HCT116 (cell line): Measurements from ENCODE around the gene CDH5. TPM values are rescaled to one million over a fixed set of nuclear protein-coding genes. Genes with fewer than 3 reads are reported as not detected.

Experiments used
- ATAC-seq: fragments of 200-7000 bp; cut with Tn5 transposase; 2 replicates; pipeline ENCODE4 v1.9.1; 2020; ENCODE audit warnings: mild to moderate bottlenecking, moderate library complexity
- BruUV-seq: library from RNA; stranded (reverse); fragments of 400-500 nt; replicated peaks from 2 replicates; lab custom pipeline; 2021; lab: Mats Ljungman, UMichigan
- CTCF ChIA-PET: fragments of 300-600 bp; sonication (Branson Sonifier 250); formaldehyde crosslinking; loops from one replicate; lab custom pipeline; 2021; ENCODE audit warnings: antibody characterized with exemption; lab: Charles Lee
- POLR2A ChIA-PET: fragments of 300-600, 350-600 bp; sonication (Branson Sonifier 250); formaldehyde crosslinking; loops from one replicate; lab custom pipeline; 2021; ENCODE audit warnings: antibody characterized with exemption; lab: Charles Lee
- RAD21 ChIA-PET, 2 experiments: fragments of 300-600 bp; sonication (Branson Sonifier 250); formaldehyde crosslinking; loops; one replicate each; lab custom pipeline; 2023; ENCODE audit warnings: low total read pairs in 2 of 2; ENCODE audit not compliant: uncharacterized antibody in 2 of 2, unreplicated experiment in 2 of 2, low non-redundant PET in 1 of 2; lab: Charles Lee
- DNase-seq: peaks from one replicate; pipeline ENCODE4 v3.0.0-alpha.2; 2010; ENCODE audit warnings: low read depth, low spot score
- H2AFZ ChIP-seq: fragments of 200-600 bp; shearing (Covaris generic), sonication (generic); 2 replicates; pipeline ENCODE4 v1.6.1; 2017; ENCODE audit warnings: low read depth, mixed run types, mixed read lengths, antibody characterized with exemption, low read length; ENCODE audit not compliant: poor library complexity, severe bottlenecking
- H3K27ac ChIP-seq: 2 replicates; pipeline ENCODE4 v1.5.1; 2012; ENCODE audit warnings: low read depth, low read length
- H3K27me3 ChIP-seq: fragments of 200-600 bp; sonication (generic); 2 replicates; pipeline ENCODE4 v1.6.1; 2016; ENCODE audit warnings: mixed run types, low read length, mixed read lengths; ENCODE audit not compliant: insufficient read depth
- H3K36me3 ChIP-seq, 2 experiments: fragments of 200-500 bp in 1 of 2; fragments of 200-600 bp in 1 of 2; sonication (Bioruptor generic) in 1 of 2; sonication (generic) in 1 of 2; 2 replicates each; pipeline versions ENCODE4 v1.5.1 to v1.6.1; 2014 to 2016; ENCODE audit warnings: low read length in 2 of 2, inconsistent platforms in 1 of 2, mixed read lengths in 1 of 2, mixed run types in 1 of 2; ENCODE audit not compliant: insufficient read depth in 2 of 2, control insufficient read depth in 1 of 2
- H3K4me1 ChIP-seq, 2 experiments: fragments of 200-600 bp in 1 of 2; sonication (generic) in 1 of 2; 2 replicates each; pipeline versions ENCODE4 v1.5.1 to v1.6.1; 2012 to 2017; ENCODE audit warnings: low read length in 2 of 2, inconsistent platforms in 1 of 2, mild to moderate bottlenecking in 1 of 2, mixed read lengths in 1 of 2, mixed run types in 1 of 2, moderate library complexity in 1 of 2; ENCODE audit not compliant: insufficient read depth in 2 of 2, control insufficient read depth in 1 of 2
- H3K4me2 ChIP-seq: fragments of 200-600 bp; sonication (generic); 2 replicates; pipeline ENCODE4 v1.6.1; 2017; ENCODE audit warnings: mixed run types, low read length, mixed read lengths
- H3K4me3 ChIP-seq, 2 experiments: fragments of 200-600 bp in 1 of 2; sonication (generic) in 1 of 2; replicated peaks in 1 of 2; 2 replicates each; pipeline ENCODE4 v1.5.1; 2011 to 2016; ENCODE audit warnings: low read length in 2 of 2, control low read depth in 1 of 2, low read depth in 1 of 2, mild to moderate bottlenecking in 1 of 2, mixed read lengths in 1 of 2, mixed run types in 1 of 2
- H3K79me2 ChIP-seq: fragments of 200-600 bp; sonication (generic); 2 replicates; pipeline ENCODE4 v1.6.1; 2017; ENCODE audit warnings: mild to moderate bottlenecking, mixed run types, low read length, moderate library complexity, mixed read lengths; ENCODE audit not compliant: insufficient read depth
- H3K9ac ChIP-seq: fragments of 200-600 bp; sonication (generic); 2 replicates; pipeline ENCODE4 v1.6.1; 2016; ENCODE audit warnings: low read length, mixed read lengths
- H3K9me2 ChIP-seq: fragments of 200-600 bp; sonication (generic), shearing (Covaris generic); 2 replicates; pipeline ENCODE4 v1.6.1; 2017; ENCODE audit warnings: mixed run types, mild to moderate bottlenecking, moderate library complexity; ENCODE audit not compliant: insufficient read depth
- H3K9me3 ChIP-seq, 2 experiments: fragments of 200-500 bp in 1 of 2; fragments of 200-600 bp in 1 of 2; sonication (Bioruptor generic) in 1 of 2; sonication (generic) in 1 of 2; 2 replicates each; pipeline ENCODE4 v1.6.1; 2014 to 2017; ENCODE audit warnings: low read length in 2 of 2, mixed read lengths in 2 of 2, inconsistent platforms in 1 of 2, low read depth in 1 of 2, mild to moderate bottlenecking in 1 of 2, mixed run types in 1 of 2, moderate library complexity in 1 of 2; ENCODE audit not compliant: control insufficient read depth in 1 of 2, insufficient read depth in 1 of 2
- H4K20me1 ChIP-seq: fragments of 200-600 bp; sonication (generic), shearing (Covaris generic); 2 replicates; pipeline ENCODE4 v1.6.1; 2017; ENCODE audit warnings: mixed run types, mild to moderate bottlenecking, moderate library complexity; ENCODE audit not compliant: insufficient read depth
- ATF3 ChIP-seq: IDR thresholded peaks from 2 replicates; pipeline ENCODE4 v1.6.1; 2012
- CBX3 ChIP-seq: IDR thresholded peaks from 2 replicates; pipeline ENCODE4 v1.6.1; 2012; ENCODE audit warnings: low read depth
- CEBPB ChIP-seq: IDR thresholded peaks from 2 replicates; pipeline ENCODE4 v1.6.1; 2012; ENCODE audit warnings: low read depth
- EZH2 ChIP-seq: fragments of 200-600 bp; sonication (generic); IDR thresholded peaks from 2 replicates; pipeline ENCODE4 v1.6.1; 2017; ENCODE audit warnings: antibody characterized with exemption, mixed run types
- FOSL1 ChIP-seq: IDR thresholded peaks from 2 replicates; pipeline ENCODE4 v1.6.1; 2012; ENCODE audit warnings: low read depth
- JUND ChIP-seq: IDR thresholded peaks from 2 replicates; pipeline ENCODE4 v1.6.1; 2012
- POLR2A ChIP-seq: IDR thresholded peaks from 2 replicates; pipeline ENCODE4 v1.7.0; 2011; ENCODE audit warnings: borderline replicate concordance; ENCODE audit not compliant: insufficient read depth, insufficient read length; ENCODE audit errors: extremely low read depth
- POLR2AphosphoS5 ChIP-seq: IDR thresholded peaks from 2 replicates; pipeline ENCODE4 v1.6.1; 2011; ENCODE audit warnings: mild to moderate bottlenecking, low read depth, low read length, moderate library complexity
- RAD21 ChIP-seq: IDR thresholded peaks from 2 replicates; pipeline ENCODE4 v1.6.1; 2012; ENCODE audit warnings: low read depth, mild to moderate bottlenecking
- REST ChIP-seq: IDR thresholded peaks from 2 replicates; pipeline ENCODE4 v1.6.1; 2012; ENCODE audit warnings: low read depth
- SIN3A ChIP-seq: IDR thresholded peaks from 2 replicates; pipeline ENCODE4 v1.6.1; 2012; ENCODE audit warnings: low read depth
- SP1 ChIP-seq: IDR thresholded peaks from 2 replicates; pipeline ENCODE4 v1.6.1; 2012; ENCODE audit warnings: low read depth
- SRF ChIP-seq: IDR thresholded peaks from 2 replicates; pipeline ENCODE4 v1.6.1; 2012; ENCODE audit warnings: low read depth
- YY1 ChIP-seq: IDR thresholded peaks from 2 replicates; pipeline ENCODE4 v1.6.1; 2011; ENCODE audit warnings: low read length, low read depth, moderate library complexity, mild to moderate bottlenecking; ENCODE audit not compliant: insufficient replicate concordance; ENCODE audit errors: extremely low read depth
- ZBTB33 ChIP-seq: IDR thresholded peaks from 2 replicates; pipeline ENCODE4 v1.6.1; 2011; ENCODE audit warnings: mild to moderate bottlenecking, low read length, moderate library complexity; ENCODE audit not compliant: insufficient replicate concordance; ENCODE audit errors: extremely low read depth
- ZNF274 ChIP-seq: fragments of 200-500 bp; sonication (Bioruptor generic); IDR thresholded peaks from 2 replicates; pipeline ENCODE4 v1.6.1; 2014; ENCODE audit warnings: mild to moderate bottlenecking, low read depth, low read length, inconsistent platforms
- intact Hi-C: fragments of 100-400 bp; cut with micrococcal nuclease; formaldehyde crosslinking; loops from 2 replicates; pipeline ENCODE4 v1.10.0; 2022
- total RNA-seq: library from RNA; stranded (reverse); gene quantifications from one replicate; pipeline ENCODE4 v1.2.1, GENCODE V29; 2021; ENCODE audit not compliant: unreplicated experiment
- TF ChIP-seq, protein P1 (sequence below), 3 experiments: fragments of 200-600 bp in 1 of 3; sonication (generic) in 1 of 3; IDR thresholded peaks in 2 of 3; conservative IDR thresholded peaks in 1 of 3; 2 replicates each; pipeline ENCODE4 v1.5.1; 2012 to 2017; ENCODE audit warnings: low read depth in 2 of 3, low read length in 2 of 3, antibody characterized with exemption in 1 of 3, borderline replicate concordance in 1 of 3, control low read depth in 1 of 3, mild to moderate bottlenecking in 1 of 3, mixed read lengths in 1 of 3, mixed run types in 1 of 3, moderate library complexity in 1 of 3; ENCODE audit not compliant: insufficient read depth in 1 of 3
- TF ChIP-seq, protein P2 (sequence below): IDR thresholded peaks from 2 replicates; pipeline ENCODE4 v1.6.1; 2012

The CDH5 gene
- total RNA-seq, 1 experiment from 2014 or later: 0.15 TPM

- Histone ChIP-seq H2AFZ (no peak overlapping the region), H3K27me3 (peaks cover 24% of the 10 kb centered on the region; the same call in 1 of the 2 replicates), H3K9ac (no peak overlapping the region), H3K9me3 (no peaks in the 10 kb centered on the region), H3K4me2 (no peak overlapping the region), H3K27ac (no peak overlapping the region)
- RAD21 ChIA-PET: interaction anchor here in 1 of 2 experiments (0.6 kb wide), 1 partner anchor 67 kb away, joined by 3 read pairs; no protein-coding TSS in a partner anchor
- intact Hi-C loops: no loop called here
- no TSS peak for BruUV-seq
- TF ChIP-seq YY1 (no peak), SIN3A (no peak), EZH2 (no peak), CBX3 (no peak), CEBPB (no peak), FOSL1 (no peak), ATF3 (no peak), JUND (no peak), POLR2A (no peak), POLR2AphosphoS5 (no peak), ZBTB33 (no peak), SP1 (no peak), SRF (no peak), RAD21 (no peak), ZNF274 (no peak), REST (no peak)
- TF ChIP-seq, protein P1, sequence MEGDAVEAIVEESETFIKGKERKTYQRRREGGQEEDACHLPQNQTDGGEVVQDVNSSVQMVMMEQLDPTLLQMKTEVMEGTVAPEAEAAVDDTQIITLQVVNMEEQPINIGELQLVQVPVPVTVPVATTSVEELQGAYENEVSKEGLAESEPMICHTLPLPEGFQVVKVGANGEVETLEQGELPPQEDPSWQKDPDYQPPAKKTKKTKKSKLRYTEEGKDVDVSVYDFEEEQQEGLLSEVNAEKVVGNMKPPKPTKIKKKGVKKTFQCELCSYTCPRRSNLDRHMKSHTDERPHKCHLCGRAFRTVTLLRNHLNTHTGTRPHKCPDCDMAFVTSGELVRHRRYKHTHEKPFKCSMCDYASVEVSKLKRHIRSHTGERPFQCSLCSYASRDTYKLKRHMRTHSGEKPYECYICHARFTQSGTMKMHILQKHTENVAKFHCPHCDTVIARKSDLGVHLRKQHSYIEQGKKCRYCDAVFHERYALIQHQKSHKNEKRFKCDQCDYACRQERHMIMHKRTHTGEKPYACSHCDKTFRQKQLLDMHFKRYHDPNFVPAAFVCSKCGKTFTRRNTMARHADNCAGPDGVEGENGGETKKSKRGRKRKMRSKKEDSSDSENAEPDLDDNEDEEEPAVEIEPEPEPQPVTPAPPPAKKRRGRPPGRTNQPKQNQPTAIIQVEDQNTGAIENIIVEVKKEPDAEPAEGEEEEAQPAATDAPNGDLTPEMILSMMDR (IDR thresholded peaks at IDR 0.05 in 2 of 3, conservative IDR thresholded peaks at IDR 0.05 in 1 of 3; ENCODE audit: borderline replicate concordance in 1 of 3, insufficient read depth in 1 of 3, low read depth in 2 of 3, low read length in 2 of 3): no peak
- TF ChIP-seq, protein P2, sequence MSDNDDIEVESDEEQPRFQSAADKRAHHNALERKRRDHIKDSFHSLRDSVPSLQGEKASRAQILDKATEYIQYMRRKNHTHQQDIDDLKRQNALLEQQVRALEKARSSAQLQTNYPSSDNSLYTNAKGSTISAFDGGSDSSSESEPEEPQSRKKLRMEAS: no peak
- TF ChIP-seq, all 23 proteins: peak for 0
- DNase-seq (no peak), ATAC-seq (no peak)
- H3K4me1 ChIP-seq: peaks cover 7 to 12% of the 10 kb centered on the region in 2 experiments
- ChIA-PET POLR2A (no interaction called here), CTCF (no interaction called here)
- H4K20me1 ChIP-seq: no peaks in the 10 kb centered on the region
- H3K79me2 ChIP-seq: no peaks in the 10 kb centered on the region
- no peak overlapping the region for H3K4me3 ChIP-seq
- no peaks in the 10 kb centered on the region for H3K9me2 ChIP-seq
- H3K36me3 ChIP-seq: no peaks in the 10 kb centered on the region
Observed at GRCh38 chr16:66428682-66429251, 62.3 kb downstream of the CDH5 start.
